ENCODE measurements around the gene PHACTR4.

Gene PHACTR4

GRCh38 chr1:28451011-28451410, 81.5 kb downstream of the PHACTR4 start:
- no peak overlapping the region for H3K4me3 ChIP-seq (ENCODE audit: low read depth, low read length)
- H2AFZ ChIP-seq = no peak overlapping the region
- no peak overlapping the region for H3K27ac ChIP-seq
- no peaks in the 10 kb centered on the region for H3K4me1 ChIP-seq
- H3K36me3 ChIP-seq (ENCODE audit: control insufficient read depth, insufficient read depth, low read length) = no peaks in the 10 kb centered on the region
- no peaks in the 10 kb centered on the region for H3K79me2 ChIP-seq
- no peaks in the 10 kb centered on the region for H3K27me3 ChIP-seq (ENCODE audit: control insufficient read depth, insufficient read depth, low read length)
- no peaks in the 10 kb centered on the region for H3K9me3 ChIP-seq (ENCODE audit: control insufficient read depth, low read length)
- no peak overlapping the region for H3K9ac ChIP-seq
- no peak overlapping the region for H3K4me2 ChIP-seq (ENCODE audit: low read length)
- no peak for TF ChIP-seq CTCF (IDR thresholded peaks at IDR 0.05)

GRCh38 chr1:28456078-28456477, 86.5 kb downstream of the PHACTR4 start:
- Histone ChIP-seq H3K27me3 (ENCODE audit: control insufficient read depth, insufficient read depth, low read length) (no peaks in the 10 kb centered on the region), H3K27ac (no peak overlapping the region), H3K9me3 (ENCODE audit: control insufficient read depth, low read length) (no peaks in the 10 kb centered on the region), H3K4me2 (ENCODE audit: low read length) (no peak overlapping the region), H2AFZ (no peak overlapping the region), H3K4me3 (ENCODE audit: low read depth, low read length) (no peak overlapping the region), H3K36me3 (ENCODE audit: control insufficient read depth, insufficient read depth, low read length) (no peaks in the 10 kb centered on the region), H3K4me1 (peaks cover 6% of the 10 kb centered on the region), H3K9ac (no peak overlapping the region), H3K79me2 (no peaks in the 10 kb centered on the region)
- TF ChIP-seq CTCF (IDR thresholded peaks at IDR 0.05) = no peak

GRCh38 chr1:28457678-28458077, 88.1 kb downstream of the PHACTR4 start:
- TF ChIP-seq CTCF (IDR thresholded peaks at IDR 0.05) = no peak
- no peak overlapping the region for H3K4me3 ChIP-seq (ENCODE audit: low read depth, low read length)
- no peak overlapping the region for H3K27ac ChIP-seq
- no peaks in the 10 kb centered on the region for H3K27me3 ChIP-seq (ENCODE audit: control insufficient read depth, insufficient read depth, low read length)
- H3K79me2 ChIP-seq = no peaks in the 10 kb centered on the region
- no peak overlapping the region for H2AFZ ChIP-seq
- H3K4me1 ChIP-seq = peaks cover 6% of the 10 kb centered on the region
- no peaks in the 10 kb centered on the region for H3K36me3 ChIP-seq (ENCODE audit: control insufficient read depth, insufficient read depth, low read length)
- no peaks in the 10 kb centered on the region for H3K9me3 ChIP-seq (ENCODE audit: control insufficient read depth, low read length)
- no peak overlapping the region for H3K9ac ChIP-seq
- no peak overlapping the region for H3K4me2 ChIP-seq (ENCODE audit: low read length)

GRCh38 chr1:28458237-28459228, 89.0 kb downstream of the PHACTR4 start:
- no peaks in the 10 kb centered on the region for H3K79me2 ChIP-seq
- H3K27ac ChIP-seq = no peak overlapping the region
- H3K4me1 ChIP-seq = peaks cover 6% of the 10 kb centered on the region
- H3K9ac ChIP-seq = no peak overlapping the region
- no peak overlapping the region for H2AFZ ChIP-seq
- no peaks in the 10 kb centered on the region for H3K9me3 ChIP-seq (ENCODE audit: control insufficient read depth, low read length)
- H3K4me2 ChIP-seq (ENCODE audit: low read length) = no peak overlapping the region
- no peak for TF ChIP-seq CTCF (IDR thresholded peaks at IDR 0.05)
- no peak overlapping the region for H3K4me3 ChIP-seq (ENCODE audit: low read depth, low read length)
- H3K36me3 ChIP-seq (ENCODE audit: control insufficient read depth, insufficient read depth, low read length) = no peaks in the 10 kb centered on the region
- no peaks in the 10 kb centered on the region for H3K27me3 ChIP-seq (ENCODE audit: control insufficient read depth, insufficient read depth, low read length)

All from parathyroid adenoma (tissue), 2 donors.